Astrocyte (in vitro differentiated cells and primary cell): ENCODE measurements around the gene SUN5.

Source experiments
- EZH2 ChIP-seq: IDR thresholded peaks from 2 replicates; pipeline ENCODE4 v1.6.1; 2012; ENCODE audit warnings: mild to moderate bottlenecking, low read length, inconsistent platforms; ENCODE audit not compliant: insufficient read depth
- TF ChIP-seq, protein P1 (sequence below): IDR thresholded peaks from 2 replicates; pipeline ENCODE4 v1.5.1; 2011; ENCODE audit warnings: low read depth, mild to moderate bottlenecking, inconsistent platforms, low read length, moderate library complexity; ENCODE audit not compliant: insufficient read depth

DNA sequence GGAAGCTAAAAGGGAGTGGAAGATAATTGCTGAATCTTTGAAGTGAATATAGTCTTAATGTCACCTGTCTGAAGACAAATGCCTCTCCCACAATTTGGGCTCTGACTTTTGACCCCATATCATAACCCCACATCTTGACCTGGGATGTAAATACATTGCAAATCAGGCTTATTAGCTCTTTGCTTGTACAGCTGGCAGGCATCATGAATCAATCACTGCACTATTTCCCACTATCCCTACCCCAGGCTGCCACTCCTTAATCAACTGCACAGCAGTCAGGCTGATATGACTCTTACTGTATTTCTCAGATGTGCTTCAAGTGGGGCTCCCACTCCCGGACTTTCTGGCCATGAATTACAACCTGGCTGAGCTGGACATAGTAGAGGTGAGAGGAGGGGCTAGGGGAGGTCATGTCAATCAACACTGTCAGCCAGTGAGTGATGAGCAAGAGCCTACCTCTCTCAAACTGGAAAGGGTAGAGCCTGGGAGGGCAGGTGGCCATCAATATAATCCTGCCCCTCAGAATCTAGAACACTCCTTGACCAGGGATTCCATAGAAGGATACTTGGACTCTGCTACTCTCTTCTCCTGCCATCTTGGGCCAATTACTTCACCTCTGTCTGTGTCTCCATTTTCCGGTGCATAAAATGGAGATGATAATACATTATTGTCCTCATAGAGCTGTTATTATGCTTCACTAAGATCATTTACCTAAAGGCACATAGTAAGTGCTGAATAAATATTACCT, 38.9 kb upstream of the SUN5 start:
- TF ChIP-seq, protein P1, sequence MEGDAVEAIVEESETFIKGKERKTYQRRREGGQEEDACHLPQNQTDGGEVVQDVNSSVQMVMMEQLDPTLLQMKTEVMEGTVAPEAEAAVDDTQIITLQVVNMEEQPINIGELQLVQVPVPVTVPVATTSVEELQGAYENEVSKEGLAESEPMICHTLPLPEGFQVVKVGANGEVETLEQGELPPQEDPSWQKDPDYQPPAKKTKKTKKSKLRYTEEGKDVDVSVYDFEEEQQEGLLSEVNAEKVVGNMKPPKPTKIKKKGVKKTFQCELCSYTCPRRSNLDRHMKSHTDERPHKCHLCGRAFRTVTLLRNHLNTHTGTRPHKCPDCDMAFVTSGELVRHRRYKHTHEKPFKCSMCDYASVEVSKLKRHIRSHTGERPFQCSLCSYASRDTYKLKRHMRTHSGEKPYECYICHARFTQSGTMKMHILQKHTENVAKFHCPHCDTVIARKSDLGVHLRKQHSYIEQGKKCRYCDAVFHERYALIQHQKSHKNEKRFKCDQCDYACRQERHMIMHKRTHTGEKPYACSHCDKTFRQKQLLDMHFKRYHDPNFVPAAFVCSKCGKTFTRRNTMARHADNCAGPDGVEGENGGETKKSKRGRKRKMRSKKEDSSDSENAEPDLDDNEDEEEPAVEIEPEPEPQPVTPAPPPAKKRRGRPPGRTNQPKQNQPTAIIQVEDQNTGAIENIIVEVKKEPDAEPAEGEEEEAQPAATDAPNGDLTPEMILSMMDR, result no peak
- TF ChIP-seq EZH2, result no peak
